Measurements from ENCODE around the gene INSRR. TPM values are rescaled to one million over a fixed set of nuclear protein-coding genes. Genes with fewer than 3 reads are reported as not detected.
A peak's percentile ranks its signal among the peaks of the same experiment; 100 is the strongest.

The INSRR gene
- total RNA-seq, 1 donor from 2014 or later: 6.9 TPM

- Mint-ChIP-seq H3K36me3 (ENCODE audit: unreplicated experiment) (peaks cover 4% of the 10 kb centered on the region), H3K27ac (ENCODE audit: unreplicated experiment) (no peak overlapping the region), H3K4me3 (ENCODE audit: unreplicated experiment) (peak overlapping the region; percentile 57), H3K9me3 (ENCODE audit: unreplicated experiment) (peaks cover 12% of the 10 kb centered on the region), H3K27me3 (ENCODE audit: unreplicated experiment) (peaks cover 34% of the 10 kb centered on the region), H3K4me1 (ENCODE audit: low read depth, unreplicated experiment) (peaks cover 14% of the 10 kb centered on the region)
- TF ChIP-seq, protein P1, sequence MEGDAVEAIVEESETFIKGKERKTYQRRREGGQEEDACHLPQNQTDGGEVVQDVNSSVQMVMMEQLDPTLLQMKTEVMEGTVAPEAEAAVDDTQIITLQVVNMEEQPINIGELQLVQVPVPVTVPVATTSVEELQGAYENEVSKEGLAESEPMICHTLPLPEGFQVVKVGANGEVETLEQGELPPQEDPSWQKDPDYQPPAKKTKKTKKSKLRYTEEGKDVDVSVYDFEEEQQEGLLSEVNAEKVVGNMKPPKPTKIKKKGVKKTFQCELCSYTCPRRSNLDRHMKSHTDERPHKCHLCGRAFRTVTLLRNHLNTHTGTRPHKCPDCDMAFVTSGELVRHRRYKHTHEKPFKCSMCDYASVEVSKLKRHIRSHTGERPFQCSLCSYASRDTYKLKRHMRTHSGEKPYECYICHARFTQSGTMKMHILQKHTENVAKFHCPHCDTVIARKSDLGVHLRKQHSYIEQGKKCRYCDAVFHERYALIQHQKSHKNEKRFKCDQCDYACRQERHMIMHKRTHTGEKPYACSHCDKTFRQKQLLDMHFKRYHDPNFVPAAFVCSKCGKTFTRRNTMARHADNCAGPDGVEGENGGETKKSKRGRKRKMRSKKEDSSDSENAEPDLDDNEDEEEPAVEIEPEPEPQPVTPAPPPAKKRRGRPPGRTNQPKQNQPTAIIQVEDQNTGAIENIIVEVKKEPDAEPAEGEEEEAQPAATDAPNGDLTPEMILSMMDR (IDR thresholded peaks at IDR 0.05; ENCODE audit: partially characterized antibody, unreplicated experiment): no peak
- no peak for DNase-seq
These were observed 11.1 kb downstream of the INSRR start for GRCh38 chr1:156847591-156848460.

DNA sequence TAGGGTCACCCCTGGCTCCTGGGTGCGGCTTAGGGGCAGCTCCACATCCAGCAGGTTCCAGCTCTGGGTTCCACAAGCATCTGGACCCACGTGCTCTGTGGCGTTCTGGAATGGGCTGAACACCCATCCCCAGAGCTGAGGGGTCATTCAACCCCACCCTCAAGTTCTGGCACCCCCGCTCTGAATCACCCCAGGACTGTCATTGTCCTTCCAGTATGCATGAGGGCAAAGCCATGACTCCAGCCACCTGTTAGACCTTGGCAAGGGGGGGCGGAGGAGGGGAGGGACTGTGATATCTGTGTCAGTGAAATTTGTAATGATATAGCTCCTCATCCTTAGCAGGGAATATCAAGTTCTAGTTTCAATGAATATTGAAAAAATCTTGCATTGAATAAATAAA, 12.3 kb downstream of the INSRR start:
- peaks cover 8% of the 10 kb centered on the region for H3K4me1 Mint-ChIP-seq (ENCODE audit: low read depth, unreplicated experiment)
- no peak overlapping the region for H3K27ac Mint-ChIP-seq (ENCODE audit: unreplicated experiment)
- H3K4me3 Mint-ChIP-seq (ENCODE audit: unreplicated experiment): no peak overlapping the region

GRCh38 chr1:156845953-156846545, 12.9 kb downstream of the INSRR start:
- peaks cover 39% of the 10 kb centered on the region for H3K27me3 Mint-ChIP-seq (ENCODE audit: unreplicated experiment)
- H3K9me3 Mint-ChIP-seq (ENCODE audit: unreplicated experiment): peaks cover 18% of the 10 kb centered on the region
- DNase-seq: no peak
- peaks cover 6% of the 10 kb centered on the region for H3K36me3 Mint-ChIP-seq (ENCODE audit: unreplicated experiment)
- peaks cover 8% of the 10 kb centered on the region for H3K4me1 Mint-ChIP-seq (ENCODE audit: low read depth, unreplicated experiment)
- no peak overlapping the region for H3K27ac Mint-ChIP-seq (ENCODE audit: unreplicated experiment)
- TF ChIP-seq, protein P1 (IDR thresholded peaks at IDR 0.05; ENCODE audit: partially characterized antibody, unreplicated experiment): no peak
- H3K4me3 Mint-ChIP-seq (ENCODE audit: unreplicated experiment): peak overlapping the region; percentile 34

More for the DNA sequence above, 12.3 kb downstream of the INSRR start:
- peaks cover 39% of the 10 kb centered on the region for H3K27me3 Mint-ChIP-seq (ENCODE audit: unreplicated experiment)
- peaks cover 6% of the 10 kb centered on the region for H3K36me3 Mint-ChIP-seq (ENCODE audit: unreplicated experiment)
- DNase-seq: no peak
- TF ChIP-seq, protein P1 (IDR thresholded peaks at IDR 0.05; ENCODE audit: partially characterized antibody, unreplicated experiment): no peak
- H3K9me3 Mint-ChIP-seq (ENCODE audit: unreplicated experiment): peaks cover 17% of the 10 kb centered on the region

- DNase-seq: no peak
These were observed 13.6 kb downstream of the INSRR start for GRCh38 chr1:156845055-156845952.

More at GRCh38 chr1:156845055-156845952, 13.6 kb downstream of the INSRR start:
- peaks cover 18% of the 10 kb centered on the region for H3K9me3 Mint-ChIP-seq (ENCODE audit: unreplicated experiment)
- H3K4me1 Mint-ChIP-seq (ENCODE audit: low read depth, unreplicated experiment): peaks cover 8% of the 10 kb centered on the region
- H3K27ac Mint-ChIP-seq (ENCODE audit: unreplicated experiment): no peak overlapping the region
- TF ChIP-seq, protein P1 (IDR thresholded peaks at IDR 0.05; ENCODE audit: partially characterized antibody, unreplicated experiment): no peak
- H3K4me3 Mint-ChIP-seq (ENCODE audit: unreplicated experiment): peak overlapping the region; percentile 52
- peaks cover 6% of the 10 kb centered on the region for H3K36me3 Mint-ChIP-seq (ENCODE audit: unreplicated experiment)
- peaks cover 39% of the 10 kb centered on the region for H3K27me3 Mint-ChIP-seq (ENCODE audit: unreplicated experiment)
